H1 (cell line): Measurements from ENCODE around the gene MPP3. TPM values are rescaled to one million over a fixed set of nuclear protein-coding genes. Genes with fewer than 3 reads are reported as not detected.

ENCODE experiments used
- CHD7 ChIP-seq: fragments of 300-600 bp; sonication (generic); IDR thresholded peaks from 2 replicates; pipeline ENCODE4 v1.7.1; 2012; ENCODE audit warnings: low read length, moderate library complexity, mild to moderate bottlenecking, inconsistent platforms; ENCODE audit not compliant: insufficient replicate concordance
- GABPA ChIP-seq: IDR thresholded peaks from 2 replicates; pipeline ENCODE4 v1.6.1; 2011; ENCODE audit warnings: mild to moderate bottlenecking, low read length, moderate library complexity, borderline replicate concordance; ENCODE audit not compliant: insufficient read depth
- KDM1A ChIP-seq: fragments of 200-600, 300-600 bp; sonication (generic); IDR thresholded peaks from 2 replicates; pipeline ENCODE4 v1.7.1; 2016; ENCODE audit warnings: mild to moderate bottlenecking, low read length, borderline replicate concordance
- RFX5 ChIP-seq: IDR thresholded peaks from 2 replicates; pipeline ENCODE4 v1.6.1; 2011; ENCODE audit warnings: low read depth, low read length, improper control_type of control experiment, borderline replicate concordance
- RNF2 ChIP-seq: fragments of 200-900, 300-1000 bp; sonication (generic); IDR thresholded peaks from 2 replicates; pipeline ENCODE4 v1.7.1; 2016; ENCODE audit warnings: borderline replicate concordance, low read depth, mild to moderate bottlenecking, antibody characterized with exemption, low read length; ENCODE audit not compliant: poor library complexity, severe bottlenecking; ENCODE audit errors: missing control alignments
- TAF1 ChIP-seq: IDR thresholded peaks from 2 replicates; pipeline ENCODE4 v1.6.1; 2011; ENCODE audit warnings: mild to moderate bottlenecking, low read depth, low read length
- polyA plus RNA-seq, 7 experiments: library from polyadenylated mRNA; depleted of rRNA in 3 of 7; stranded (reverse) in 5 of 7; unstranded in 2 of 7; fragments of >200 nt in 5 of 7; fragments of 200-250 nt in 2 of 7; gene quantifications; 1 replicate in 5 of 7; 2 replicates in 1 of 7; 4 replicates in 1 of 7; pipeline versions ENCODE4 v1.2.1 to v1.2.3, GENCODE V29; 2011 to 2013; ENCODE audit warnings: missing spikeins in 2 of 7, mixed read lengths in 2 of 7
- total RNA-seq: library from RNA; stranded (reverse); fragmentation: NEBNext Ultra II Directional; extraction: Animal tissue kit (Norgen Biotek cat#: 25700); gene quantifications from 2 replicates; pipeline ENCODE4 v1.2.1, GENCODE V29; 2021

The MPP3 gene
- total and polyA plus RNA-seq, 2 of the 8 experiments (the other 6 are each of a cell fraction or from before 2014, with no cell fraction given), result 3.1 to 6.1 TPM

GRCh38 chr17:43864161-43864984, 31.4 kb upstream of the MPP3 start (continued):
- TF ChIP-seq CHD7 (no peak), KDM1A (no peak), RNF2 (no peak), GABPA (no peak), TAF1 (no peak), RFX5 (no peak)
